DOHH2 (cell line): ENCODE data around the gene ITPA.

ENCODE experiments used
- H3F3A ChIP-seq: fragments of 200-600 bp; sonication (generic), shearing (Covaris generic); 2 replicates; pipeline ENCODE4 v1.6.0; 2016; ENCODE audit warnings: antibody characterized with exemption, mild to moderate bottlenecking; ENCODE audit not compliant: control insufficient read depth, insufficient read depth
- H3K27ac ChIP-seq: fragments of 200-600 bp; sonication (generic); 2 replicates; pipeline ENCODE4 v1.5.1; 2014; ENCODE audit warnings: low read depth, mild to moderate bottlenecking, low read length, moderate library complexity
- H3K27me3 ChIP-seq: fragments of 200-600 bp; sonication (generic); 2 replicates; pipeline ENCODE4 v1.6.1; 2014; ENCODE audit warnings: mild to moderate bottlenecking, low read length, mixed read lengths; ENCODE audit not compliant: control insufficient read depth
- H3K36me3 ChIP-seq: fragments of 200-600 bp; sonication (generic); 2 replicates; pipeline ENCODE4 v1.6.1; 2014; ENCODE audit warnings: mild to moderate bottlenecking, low read length, moderate library complexity, mixed read lengths; ENCODE audit not compliant: control insufficient read depth
- H3K4me1 ChIP-seq: fragments of 200-600 bp; sonication (generic); 2 replicates; pipeline ENCODE4 v1.6.1; 2014; ENCODE audit warnings: mild to moderate bottlenecking, low read length, mixed read lengths; ENCODE audit not compliant: control insufficient read depth
- H3K4me2 ChIP-seq: fragments of 200-600 bp; sonication (generic); 2 replicates; pipeline ENCODE4 v1.6.0; 2014; ENCODE audit warnings: mild to moderate bottlenecking, low read length, moderate library complexity
- H3K4me3 ChIP-seq: fragments of 200-600 bp; sonication (generic); 2 replicates; pipeline ENCODE4 v1.5.1; 2014; ENCODE audit warnings: mild to moderate bottlenecking, low read length, mixed read lengths
- H3K79me2 ChIP-seq: fragments of 200-600 bp; sonication (generic); 2 replicates; pipeline ENCODE4 v1.6.1; 2014; ENCODE audit warnings: mild to moderate bottlenecking, low read length, mixed read lengths; ENCODE audit not compliant: control insufficient read depth
- H3K9me2 ChIP-seq: fragments of 200-600 bp; sonication (generic); replicated peaks from 2 replicates; pipeline ENCODE4 v1.6.1; 2014; ENCODE audit warnings: mild to moderate bottlenecking, low read length, mixed read lengths; ENCODE audit not compliant: control insufficient read depth
- H3K9me3 ChIP-seq: fragments of 200-600 bp; sonication (generic); 2 replicates; pipeline ENCODE4 v1.6.1; 2014; ENCODE audit warnings: antibody characterized with exemption, low read length, mixed read lengths; ENCODE audit not compliant: control insufficient read depth, insufficient read depth
- H4K20me1 ChIP-seq: fragments of 200-600 bp; sonication (generic); 2 replicates; pipeline ENCODE4 v1.6.0; 2014; ENCODE audit warnings: low read depth, mild to moderate bottlenecking, antibody characterized with exemption, low read length, moderate library complexity; ENCODE audit not compliant: control insufficient read depth, insufficient read depth
- EZH2phosphoT487 ChIP-seq: fragments of 200-600 bp; sonication (generic); IDR thresholded peaks from 2 replicates; pipeline ENCODE4 v1.6.1; 2017; ENCODE audit warnings: borderline replicate concordance, mild to moderate bottlenecking, antibody characterized with exemption, low read length, moderate library complexity, mixed read lengths
- TF ChIP-seq, protein P1 (sequence below): fragments of 200-600 bp; sonication (generic); IDR thresholded peaks from one replicate; pipeline ENCODE4 v1.5.1; 2014; ENCODE audit warnings: antibody characterized with exemption, mild to moderate bottlenecking, low read depth, low read length; ENCODE audit not compliant: poor library complexity, severe bottlenecking

ITPA gene

DNA sequence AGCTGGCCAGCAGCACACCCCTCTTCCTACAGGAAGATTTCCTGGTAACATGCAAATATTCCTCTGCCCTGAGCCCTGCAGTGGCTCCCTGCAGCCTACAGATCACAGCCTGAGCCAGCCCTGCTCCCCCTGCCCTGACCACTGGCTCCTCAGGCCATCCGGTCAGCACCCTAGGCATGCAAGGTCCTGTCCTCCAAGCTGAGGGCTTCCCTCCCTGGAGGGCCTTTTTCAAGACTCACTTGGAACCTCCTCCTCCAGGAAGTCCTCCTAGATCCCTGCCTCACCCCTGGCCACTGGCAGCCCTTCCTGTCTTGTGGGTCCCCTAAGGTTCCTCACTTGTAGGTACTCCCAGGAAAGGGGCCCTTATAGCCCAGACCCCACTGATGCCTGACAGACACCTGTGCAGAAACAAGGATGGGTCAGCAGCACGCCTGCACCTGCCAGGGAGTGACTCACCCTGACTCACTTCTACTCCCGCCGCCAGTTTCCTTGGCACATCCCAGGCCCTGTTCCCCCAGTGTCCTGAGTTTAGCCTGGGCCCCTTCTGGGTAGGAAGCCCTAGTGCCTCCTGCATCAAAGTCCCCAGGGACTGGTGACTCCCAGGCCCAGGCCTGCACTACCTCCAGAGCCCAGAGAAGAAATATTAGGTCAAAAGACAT lies 26.5 kb downstream of the ITPA start:
- Histone ChIP-seq H3F3A (no peaks in the 10 kb centered on the region), H3K9me3 (no peaks in the 10 kb centered on the region), H3K4me1 (peaks cover 7% of the 10 kb centered on the region; the same call in 1 of the 2 replicates), H3K4me3 (no peak overlapping the region), H3K27me3 (peaks cover 46% of the 10 kb centered on the region), H3K4me2 (no peak overlapping the region), H3K36me3 (no peaks in the 10 kb centered on the region), H3K27ac (no peak overlapping the region), H3K79me2 (no peaks in the 10 kb centered on the region), H4K20me1 (no peaks in the 10 kb centered on the region), H3K9me2 (no peaks in the 10 kb centered on the region)
- TF ChIP-seq, protein P1, sequence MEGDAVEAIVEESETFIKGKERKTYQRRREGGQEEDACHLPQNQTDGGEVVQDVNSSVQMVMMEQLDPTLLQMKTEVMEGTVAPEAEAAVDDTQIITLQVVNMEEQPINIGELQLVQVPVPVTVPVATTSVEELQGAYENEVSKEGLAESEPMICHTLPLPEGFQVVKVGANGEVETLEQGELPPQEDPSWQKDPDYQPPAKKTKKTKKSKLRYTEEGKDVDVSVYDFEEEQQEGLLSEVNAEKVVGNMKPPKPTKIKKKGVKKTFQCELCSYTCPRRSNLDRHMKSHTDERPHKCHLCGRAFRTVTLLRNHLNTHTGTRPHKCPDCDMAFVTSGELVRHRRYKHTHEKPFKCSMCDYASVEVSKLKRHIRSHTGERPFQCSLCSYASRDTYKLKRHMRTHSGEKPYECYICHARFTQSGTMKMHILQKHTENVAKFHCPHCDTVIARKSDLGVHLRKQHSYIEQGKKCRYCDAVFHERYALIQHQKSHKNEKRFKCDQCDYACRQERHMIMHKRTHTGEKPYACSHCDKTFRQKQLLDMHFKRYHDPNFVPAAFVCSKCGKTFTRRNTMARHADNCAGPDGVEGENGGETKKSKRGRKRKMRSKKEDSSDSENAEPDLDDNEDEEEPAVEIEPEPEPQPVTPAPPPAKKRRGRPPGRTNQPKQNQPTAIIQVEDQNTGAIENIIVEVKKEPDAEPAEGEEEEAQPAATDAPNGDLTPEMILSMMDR: no peak
- TF ChIP-seq EZH2phosphoT487: no peak

DNA sequence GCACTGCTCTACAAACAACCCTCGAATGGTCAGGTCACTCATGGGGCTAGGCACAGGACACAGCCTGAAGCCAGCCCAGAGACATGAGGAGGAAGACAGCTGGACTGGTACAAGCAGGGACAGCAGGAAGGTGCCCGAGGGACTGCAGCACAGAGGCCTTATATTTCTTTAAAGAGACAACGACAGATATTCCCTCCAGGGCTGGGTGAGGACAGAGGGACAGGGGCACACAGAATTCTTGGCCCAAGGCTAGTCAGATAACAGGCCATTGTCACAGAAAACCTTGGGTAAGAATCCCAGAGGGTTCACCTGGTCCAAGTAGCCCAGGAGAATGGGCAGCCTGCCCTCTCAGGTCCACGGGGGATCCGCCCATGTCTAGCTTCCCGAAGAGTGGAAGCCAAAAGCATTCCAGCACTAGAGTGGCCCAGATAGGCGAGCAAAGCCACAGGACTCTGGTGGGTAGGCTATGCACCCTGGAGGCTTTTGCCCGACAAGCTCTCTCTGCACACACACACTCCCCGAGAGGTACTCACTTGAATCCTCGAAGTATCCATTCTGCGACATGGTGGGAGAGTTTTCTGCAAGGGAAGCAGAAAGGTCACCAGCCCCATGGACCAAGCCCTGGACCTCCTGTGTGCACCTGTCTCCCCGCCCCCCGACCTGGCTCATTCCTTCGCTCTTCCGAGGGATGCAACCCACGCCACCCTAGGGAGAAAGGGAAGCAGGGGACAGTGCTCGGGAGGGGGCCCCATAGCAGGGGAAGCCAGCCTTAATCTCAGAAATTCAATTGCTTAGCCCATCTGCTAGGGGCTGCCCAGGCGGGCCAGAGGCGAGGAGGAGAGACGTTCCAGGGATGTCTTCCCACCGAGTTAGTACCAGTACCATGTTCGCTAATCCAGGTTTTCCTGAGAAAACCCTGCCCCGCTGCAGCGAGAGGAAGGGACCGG lies 28.0 kb downstream of the ITPA start:
- Histone ChIP-seq H3K79me2 (no peaks in the 10 kb centered on the region), H3K4me3 (no peak overlapping the region), H3K4me2 (no peak overlapping the region), H3F3A (no peaks in the 10 kb centered on the region), H3K9me3 (no peaks in the 10 kb centered on the region), H3K27me3 (peaks cover 46% of the 10 kb centered on the region), H3K4me1 (peaks cover 7% of the 10 kb centered on the region; the same call in 1 of the 2 replicates), H3K27ac (no peak overlapping the region), H3K9me2 (no peaks in the 10 kb centered on the region), H4K20me1 (no peaks in the 10 kb centered on the region), H3K36me3 (no peaks in the 10 kb centered on the region)
- TF ChIP-seq, protein P1: no peak
- TF ChIP-seq EZH2phosphoT487: no peak

DNA sequence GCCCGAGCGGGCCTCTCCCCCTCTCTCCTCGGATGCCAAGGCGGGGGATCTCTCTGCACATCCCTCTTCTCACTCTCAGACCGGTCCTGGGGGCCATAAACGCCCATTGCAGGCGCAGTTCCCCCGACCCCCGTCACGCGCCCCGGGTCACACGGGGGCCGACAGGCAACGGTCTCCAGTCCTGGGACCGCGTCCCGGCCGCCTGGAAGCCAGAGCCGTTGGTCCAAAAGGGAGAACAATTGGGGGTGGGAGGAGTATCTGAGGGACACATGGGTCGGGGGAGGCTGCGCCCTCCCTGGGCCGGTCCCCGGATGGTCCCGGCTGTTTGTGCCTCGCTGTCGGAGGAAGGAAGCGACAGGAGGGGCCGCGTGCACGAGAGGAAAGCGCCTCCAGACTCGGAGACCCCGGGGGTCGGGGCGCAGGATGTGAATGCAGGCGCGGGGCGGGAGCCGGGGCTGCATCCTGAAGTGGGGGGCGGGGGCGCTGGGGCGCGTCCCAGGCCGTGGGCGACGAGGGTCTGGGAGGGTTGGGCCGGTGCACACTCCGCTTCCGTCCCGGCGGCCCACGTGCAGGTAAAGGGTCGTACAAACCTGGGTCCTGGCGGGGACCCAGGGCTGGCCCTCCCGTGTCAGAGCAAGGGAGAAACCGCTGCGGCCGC lies 28.8 kb downstream of the ITPA start:
- H3K27ac ChIP-seq: no peak overlapping the region
- H3K79me2 ChIP-seq: no peaks in the 10 kb centered on the region
- peak overlapping the region; percentile 64 for H3K4me3 ChIP-seq
- H3K36me3 ChIP-seq: no peaks in the 10 kb centered on the region
- no peaks in the 10 kb centered on the region for H3F3A ChIP-seq
- H3K4me1 ChIP-seq: peaks cover 7% of the 10 kb centered on the region; the same call in 1 of the 2 replicates
- H4K20me1 ChIP-seq: no peaks in the 10 kb centered on the region
- no peaks in the 10 kb centered on the region for H3K9me2 ChIP-seq
- TF ChIP-seq EZH2phosphoT487: 0 out of 2 replicates have a peak, but pooled peaks have one; percentile 5
- TF ChIP-seq, protein P1: no peak
- H3K9me3 ChIP-seq: no peaks in the 10 kb centered on the region
- H3K4me2 ChIP-seq: peak overlapping the region; percentile 74
- peaks cover 46% of the 10 kb centered on the region for H3K27me3 ChIP-seq
